Activated naive CD4-positive, alpha-beta T cell treated with Interleukin-2 at 50 U/mL for 16 hours (primary cell): ENCODE results near the gene LRRC3C.
A peak's percentile ranks its signal among the peaks of the same experiment; 100 is the strongest.
"Not testable (repeated sequence)": the region's sequence is repeated elsewhere in the genome, so short reads cannot be mapped to it uniquely, and the experiment has no call there.

ENCODE experiments used
- DNase-seq: peaks from one replicate; pipeline ENCODE4 v3.0.0-alpha.2; 2020

Gene LRRC3C

DNA sequence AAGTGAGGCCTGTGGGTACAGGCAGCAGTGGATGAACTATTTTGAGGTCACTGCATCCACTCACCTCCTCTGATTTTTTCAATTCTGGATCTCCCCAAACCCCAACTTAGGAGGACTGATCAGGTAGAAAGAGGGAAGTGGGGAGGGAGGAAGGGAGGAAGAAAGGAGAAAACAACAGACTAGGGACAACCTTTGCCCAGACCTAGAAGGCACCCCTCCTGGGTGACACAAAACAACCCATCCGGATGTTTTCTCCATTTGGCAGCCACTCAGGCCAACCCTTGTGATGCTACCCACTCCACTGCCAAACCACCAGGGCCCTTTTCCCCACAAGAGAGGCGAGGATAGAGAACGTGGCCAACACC, 2.9 kb upstream of the LRRC3C start:
- no peak for DNase-seq

DNA sequence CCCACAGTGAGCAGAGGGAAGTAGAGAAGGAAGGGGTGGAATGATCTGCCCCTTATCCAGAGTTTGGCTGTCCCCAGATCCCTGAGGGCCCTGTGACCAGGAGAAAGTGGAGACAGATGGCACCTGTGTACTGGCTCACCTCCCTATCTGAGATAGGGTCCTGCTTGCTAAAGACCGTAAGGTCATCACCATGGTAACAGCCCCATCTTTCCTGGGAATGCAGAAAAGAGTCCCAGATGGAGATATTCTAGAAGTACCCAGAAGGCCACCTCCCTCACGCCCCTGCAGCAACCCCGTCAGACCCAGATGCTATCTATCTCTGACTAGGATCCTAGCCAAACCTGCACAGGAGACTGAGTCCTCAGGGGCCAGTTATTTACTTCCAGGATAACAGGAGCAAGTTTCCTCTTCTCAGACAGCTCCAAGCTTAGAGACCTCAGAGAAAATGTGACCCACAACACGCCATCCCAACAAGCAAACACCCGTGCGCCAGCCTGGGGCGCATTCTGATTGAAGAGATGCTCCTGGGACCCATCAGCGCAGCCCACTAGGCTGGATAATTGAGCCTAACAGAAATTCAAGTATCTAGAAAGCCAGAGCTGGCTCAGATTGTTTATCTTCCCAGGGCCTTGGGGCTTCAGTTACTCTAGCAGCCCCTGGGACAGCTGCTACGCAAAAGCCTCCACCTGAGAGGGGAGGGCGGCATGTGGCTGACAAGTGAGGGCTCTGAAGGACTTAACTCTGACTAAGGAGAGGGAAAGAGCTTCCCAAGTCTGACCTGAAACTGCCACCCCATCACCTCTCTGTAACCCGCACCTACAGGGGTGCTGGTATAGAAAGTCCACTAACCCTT, 2.0 kb upstream of the LRRC3C start:
- no peak for DNase-seq

DNA sequence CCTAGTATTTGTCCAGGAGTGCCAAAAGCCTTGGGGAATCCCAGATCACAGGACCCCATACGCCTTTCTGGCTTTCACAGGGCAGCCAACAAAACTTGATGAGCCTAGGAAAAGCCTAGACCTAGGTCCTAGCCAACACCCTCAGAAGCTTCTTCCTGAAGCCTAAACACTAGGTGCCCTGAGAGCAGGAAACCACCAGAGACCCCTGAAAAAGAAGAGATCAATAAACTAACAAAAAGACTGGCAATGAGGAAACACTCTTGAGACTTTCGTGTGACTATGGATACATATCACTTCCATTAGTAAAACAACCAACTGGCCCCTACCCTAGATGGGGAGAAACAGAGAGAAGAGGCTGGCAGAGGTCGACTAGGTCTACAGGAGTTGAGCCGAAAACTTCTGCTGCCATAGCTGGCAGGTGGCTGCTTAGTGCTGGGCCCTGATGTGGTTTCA, 1.4 kb upstream of the LRRC3C start:
- no peak for DNase-seq

DNA sequence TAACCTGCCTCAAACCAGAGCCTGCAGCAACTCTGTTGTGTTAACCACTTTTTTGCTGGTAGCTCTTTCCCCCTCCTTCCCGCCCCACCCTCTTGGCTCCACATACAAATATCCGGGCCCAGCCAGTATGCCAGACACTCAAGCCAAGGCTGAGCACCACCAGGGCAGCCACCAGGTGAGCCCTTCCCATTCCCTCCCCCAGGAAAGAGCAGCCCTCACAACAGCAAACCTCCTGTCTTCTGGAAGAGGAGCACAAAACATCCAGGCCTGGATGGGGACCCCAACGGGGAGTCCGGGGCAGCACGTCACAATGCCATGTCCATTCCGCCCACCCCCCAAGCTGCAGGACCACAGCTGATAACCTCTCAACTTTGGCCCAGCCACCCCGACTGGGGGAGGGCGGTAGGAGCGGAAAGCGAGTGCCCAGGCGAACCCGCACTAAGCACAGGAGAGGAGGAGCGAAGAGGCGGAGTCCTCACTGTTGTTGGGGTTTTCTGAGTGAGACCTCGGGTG, 888 bp upstream of the LRRC3C start:
- peak; percentile 64 for DNase-seq

DNA sequence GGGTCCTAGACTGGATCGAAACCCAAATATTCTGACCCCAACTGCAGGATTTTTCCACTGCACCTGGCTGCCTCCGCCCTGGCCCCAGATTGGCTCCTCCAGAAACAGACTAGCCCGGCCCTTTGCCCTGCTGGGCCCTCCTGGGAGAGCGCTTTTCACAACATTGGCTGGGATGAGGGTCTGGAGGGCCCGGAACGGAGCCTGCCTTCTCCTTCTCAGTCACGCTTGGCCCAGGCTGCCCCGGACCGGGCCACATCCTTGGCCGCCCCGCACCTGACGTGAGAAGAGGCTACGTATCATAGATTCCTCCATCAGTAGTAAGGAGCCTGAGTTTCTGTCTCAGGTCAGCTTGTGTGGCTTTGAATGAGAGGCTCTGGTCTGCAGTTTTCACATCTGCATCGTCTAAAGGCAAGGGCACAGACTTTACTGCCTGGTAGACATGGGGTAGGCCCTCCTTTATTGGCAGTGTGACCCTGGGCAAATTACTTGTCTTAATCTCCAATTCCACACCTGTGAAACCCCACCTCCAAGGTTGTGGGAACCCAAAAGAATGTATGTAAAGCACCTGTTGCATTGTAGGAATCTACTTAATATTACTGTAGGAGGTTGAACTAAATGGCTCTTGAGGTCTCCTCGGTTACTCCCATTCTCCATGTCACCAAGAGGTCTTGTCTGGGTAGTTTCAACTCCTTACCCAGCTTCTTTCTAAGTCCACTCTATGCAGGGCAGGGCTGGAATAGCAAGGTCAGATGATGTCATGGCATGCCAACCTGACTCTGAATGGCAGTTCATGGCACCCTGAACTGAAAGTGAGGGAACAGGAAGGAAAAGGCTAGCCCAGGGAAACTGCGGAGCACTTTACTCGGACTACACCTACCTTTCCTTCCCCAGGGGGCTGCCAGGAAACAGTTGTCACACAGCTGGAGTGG, 661 bp downstream of the LRRC3C start:
- no peak for DNase-seq

DNA sequence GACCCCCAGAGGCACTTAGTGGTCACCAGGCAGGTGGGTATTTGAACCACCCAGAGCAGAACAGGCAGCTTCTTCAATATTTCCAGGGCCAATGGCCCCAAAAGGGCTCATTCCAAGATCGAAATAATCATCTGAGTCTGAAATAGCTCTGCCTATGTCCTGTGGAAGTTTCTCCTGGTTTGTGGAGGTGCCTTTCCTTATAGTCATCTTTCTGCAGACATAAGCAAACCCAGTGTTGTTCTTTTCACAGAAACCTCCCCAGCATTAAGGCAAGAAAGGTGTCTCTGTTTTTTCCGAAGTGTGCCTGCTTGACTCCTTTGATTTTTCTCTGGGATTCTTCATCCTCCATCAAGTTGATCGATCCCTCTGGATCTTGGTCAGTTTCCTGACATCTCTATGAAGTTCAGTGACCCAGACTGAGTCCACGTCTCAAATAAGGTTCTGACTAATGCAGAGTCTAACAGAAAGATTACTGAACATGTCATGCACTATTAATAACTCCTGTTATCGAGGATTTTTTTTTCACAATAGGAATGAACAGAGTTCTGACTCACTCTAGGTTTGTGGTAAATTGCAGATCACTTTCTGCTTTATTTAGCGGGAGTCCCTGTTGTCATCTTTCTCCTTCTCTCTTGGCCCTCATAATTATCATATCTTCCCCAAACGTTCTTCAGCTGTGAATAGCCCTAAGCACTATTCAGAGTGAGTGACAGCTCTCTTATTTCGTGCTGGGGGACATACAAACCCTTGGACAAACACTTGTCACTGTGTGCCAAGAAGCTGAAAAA, 1.5 kb downstream of the LRRC3C start:
- no peak for DNase-seq

DNA sequence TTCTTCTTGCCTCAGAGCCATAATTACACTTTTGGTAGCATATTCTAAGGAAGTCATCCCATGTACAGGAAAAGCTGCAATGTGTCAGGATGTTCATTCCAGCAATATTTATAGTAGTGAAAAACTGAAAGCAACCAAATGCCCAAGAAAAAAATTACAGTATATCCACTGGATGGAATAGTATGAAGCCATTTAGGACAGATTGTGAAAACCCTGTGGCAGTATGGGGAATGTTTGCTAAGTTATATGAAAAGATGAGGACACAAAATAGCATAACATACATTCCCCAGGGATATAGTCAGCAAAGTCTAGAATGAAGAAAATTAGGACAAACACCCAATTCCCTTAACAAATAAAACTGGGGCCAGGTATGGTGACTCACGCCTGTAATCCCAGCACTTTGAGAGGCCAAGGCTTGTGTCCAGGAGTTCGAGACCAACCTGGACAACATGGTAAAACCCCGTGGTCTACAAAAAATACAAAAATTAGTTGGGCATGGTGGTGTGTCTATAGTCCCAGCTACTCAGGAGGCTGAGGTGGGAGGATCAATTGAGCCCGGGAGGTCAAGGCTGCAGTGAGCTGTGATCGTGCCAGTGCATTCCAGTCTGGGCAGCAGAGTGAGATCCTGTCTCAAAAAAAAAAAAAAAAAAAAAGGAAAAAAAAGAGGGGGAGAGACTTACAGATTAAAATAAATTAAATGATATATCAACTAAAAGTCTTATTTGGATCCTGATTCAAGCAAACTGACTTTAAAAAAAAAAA, 2.3 kb downstream of the LRRC3C start:
- no peak for DNase-seq

DNA sequence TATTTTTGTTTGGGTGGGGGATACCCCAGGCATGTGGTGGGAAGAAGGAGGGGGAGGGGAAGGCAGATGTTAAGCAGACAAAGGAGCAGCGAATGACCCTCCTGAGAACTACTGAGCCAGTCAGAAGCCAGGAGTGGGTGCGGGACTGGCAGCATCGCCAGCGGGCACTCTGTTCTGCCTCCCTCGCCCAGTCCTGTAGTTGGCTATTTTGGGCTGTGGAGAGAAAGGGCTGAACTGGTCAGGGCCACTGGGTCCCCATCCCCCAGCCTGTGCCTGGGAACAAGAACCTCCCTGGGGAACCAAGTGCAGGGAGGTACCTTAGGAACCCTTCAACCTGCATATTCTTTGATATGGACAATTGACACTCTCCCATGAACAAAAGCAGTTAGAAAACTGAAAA, 6.4 kb downstream of the LRRC3C start:
- DNase-seq = no peak

DNA sequence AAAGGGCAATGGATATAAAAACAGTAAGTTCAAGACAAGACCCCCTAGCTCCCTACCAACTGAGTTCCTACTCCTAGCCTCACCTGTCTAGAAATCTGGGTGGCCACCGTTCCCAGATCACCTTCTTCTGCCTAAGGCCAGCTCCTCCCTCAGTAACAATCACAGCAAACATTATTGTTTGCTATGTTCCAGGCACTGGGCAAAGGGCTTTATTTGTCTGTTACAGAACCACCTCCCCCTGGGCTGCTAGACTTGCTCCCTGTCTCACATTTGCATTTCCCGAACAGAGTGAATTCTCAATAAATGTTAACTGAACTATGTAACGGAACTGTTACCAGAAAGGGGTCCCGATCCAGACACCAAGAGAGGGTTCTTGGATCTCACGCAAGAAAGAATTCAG, 6.8 kb downstream of the LRRC3C start:
- no peak for DNase-seq

DNA sequence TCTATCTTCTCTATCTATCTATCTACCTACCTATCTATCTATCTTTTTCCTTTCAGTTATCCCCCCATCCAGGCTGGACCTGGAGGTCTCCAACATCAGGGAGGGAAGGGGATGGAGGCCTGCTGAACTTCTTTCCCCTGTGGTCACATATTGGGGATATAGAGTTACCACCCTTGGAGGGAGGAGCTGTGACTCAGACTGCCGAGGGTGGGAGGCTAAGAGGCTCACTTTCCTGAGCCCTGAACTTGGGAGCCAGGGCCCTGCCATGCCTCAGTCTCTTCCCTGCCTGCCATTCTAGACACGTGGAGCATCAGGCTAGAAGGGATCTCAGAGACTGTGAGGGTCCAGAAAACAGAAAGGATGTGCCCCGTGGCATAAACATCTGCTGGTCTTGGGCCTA, 8.4 kb downstream of the LRRC3C start:
- no peak for DNase-seq

DNA sequence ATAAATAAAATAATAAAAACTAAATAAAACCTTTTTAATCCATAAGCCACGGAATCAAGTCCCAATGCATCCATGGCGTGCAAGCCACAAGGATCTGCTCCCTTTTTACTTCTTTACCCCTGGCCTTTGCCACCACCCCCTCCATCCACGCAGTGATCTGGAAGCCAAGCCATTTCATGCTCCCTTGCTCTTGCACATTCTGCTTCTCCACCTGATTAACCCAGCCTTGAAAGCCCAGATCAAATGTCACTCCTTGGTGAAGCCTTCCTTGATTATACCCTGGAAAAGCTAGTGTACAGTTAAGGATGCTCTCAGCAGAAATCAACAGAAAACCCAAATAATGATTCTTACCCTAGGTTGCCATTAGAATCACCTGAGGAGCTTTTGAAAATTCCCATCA, 9.9 kb downstream of the LRRC3C start:
- DNase-seq = no peak

DNA sequence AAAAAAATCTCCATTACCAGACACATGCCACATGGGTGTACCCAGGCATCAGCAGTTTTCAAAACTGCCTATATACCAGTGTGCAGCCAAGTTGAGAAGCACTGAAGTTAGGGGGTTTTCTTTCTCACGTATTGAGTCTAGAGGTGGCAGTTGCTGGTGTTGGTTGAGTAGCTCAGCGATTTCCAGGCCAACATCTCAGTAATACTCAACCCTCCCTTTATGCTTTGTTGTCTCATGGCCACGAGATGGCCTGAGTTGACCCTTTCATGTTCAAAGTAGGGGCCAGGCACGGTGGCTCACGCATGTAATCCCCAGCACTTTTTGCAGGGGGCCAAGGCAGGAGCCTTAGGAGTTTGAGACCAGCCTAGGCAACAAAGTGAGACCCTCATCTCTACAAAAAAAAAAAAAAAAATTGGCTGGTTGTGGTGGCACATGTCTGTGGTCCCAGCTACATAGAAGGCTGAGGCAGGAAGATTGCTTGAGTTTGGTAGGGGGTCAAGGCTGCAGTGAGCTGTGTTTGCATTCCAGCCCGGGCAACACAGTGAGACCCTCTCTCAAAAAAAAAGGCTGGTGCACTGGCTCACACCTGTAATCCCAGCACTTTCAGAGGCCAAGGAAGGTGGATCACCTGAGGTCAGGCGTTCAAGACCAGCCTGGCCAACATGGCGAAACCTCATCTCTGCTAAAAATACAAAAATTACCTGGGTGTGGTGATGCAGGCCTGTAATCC, 10.8 kb downstream of the LRRC3C start:
- no peak for DNase-seq

DNA sequence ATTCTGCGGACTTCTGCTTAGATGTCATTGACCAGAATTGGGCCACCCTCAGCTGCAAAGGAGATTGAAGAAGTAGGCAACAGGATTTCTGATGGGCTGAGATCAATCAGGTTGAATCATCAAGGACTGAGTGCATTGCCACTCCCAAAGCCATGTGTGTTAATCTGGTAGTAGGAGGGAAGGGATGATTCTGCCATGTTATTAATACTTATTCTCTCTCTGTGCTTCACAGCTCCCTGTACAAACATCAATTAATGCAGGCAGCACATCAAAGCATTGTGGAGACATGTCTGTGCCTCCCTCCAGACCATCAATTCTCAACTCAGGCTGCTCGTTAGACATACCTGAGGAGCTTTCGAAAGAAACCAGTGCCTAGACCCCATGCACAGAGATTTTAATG, 11.6 kb downstream of the LRRC3C start:
- no peak for DNase-seq

DNA sequence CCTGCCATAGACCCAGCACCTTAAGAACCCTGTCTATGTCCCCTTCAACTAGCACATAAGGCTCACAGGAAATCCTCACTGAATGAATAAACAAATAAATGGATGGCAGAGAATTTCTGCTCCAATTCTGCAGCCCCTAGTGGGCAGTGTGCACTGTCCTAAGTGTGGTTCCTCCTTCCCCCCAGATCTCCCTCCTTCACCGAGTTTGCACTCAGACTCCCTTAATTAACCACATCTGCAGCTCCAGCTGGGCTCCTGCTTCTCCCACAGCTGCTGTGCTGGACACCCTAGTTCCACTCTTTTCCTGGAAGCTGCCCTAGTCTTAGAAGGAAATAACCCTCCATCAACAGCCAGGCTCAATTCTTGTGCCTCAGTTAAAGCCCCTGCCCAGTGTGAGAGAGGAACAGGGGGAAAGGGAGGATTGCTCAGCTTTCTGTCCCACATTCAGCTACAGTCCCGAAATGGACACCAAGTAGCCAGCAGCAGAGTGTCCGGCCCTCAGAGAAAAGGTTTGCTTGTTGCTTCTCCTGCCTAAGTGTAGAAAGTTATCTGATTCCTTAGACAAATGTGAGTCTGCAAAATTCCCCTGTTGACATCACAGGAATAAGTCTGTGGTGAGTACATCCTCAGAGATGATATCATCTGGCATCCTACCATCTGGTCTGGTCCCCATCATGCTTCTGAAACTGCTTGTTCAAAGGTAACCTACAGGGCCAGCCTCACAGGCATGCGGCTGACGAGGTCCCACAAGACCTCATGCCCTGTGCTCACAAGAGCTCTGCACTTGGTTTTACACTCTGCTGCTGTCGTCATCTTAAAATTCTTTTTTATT, 12.3 kb downstream of the LRRC3C start:
- DNase-seq = peak; percentile 42

DNA sequence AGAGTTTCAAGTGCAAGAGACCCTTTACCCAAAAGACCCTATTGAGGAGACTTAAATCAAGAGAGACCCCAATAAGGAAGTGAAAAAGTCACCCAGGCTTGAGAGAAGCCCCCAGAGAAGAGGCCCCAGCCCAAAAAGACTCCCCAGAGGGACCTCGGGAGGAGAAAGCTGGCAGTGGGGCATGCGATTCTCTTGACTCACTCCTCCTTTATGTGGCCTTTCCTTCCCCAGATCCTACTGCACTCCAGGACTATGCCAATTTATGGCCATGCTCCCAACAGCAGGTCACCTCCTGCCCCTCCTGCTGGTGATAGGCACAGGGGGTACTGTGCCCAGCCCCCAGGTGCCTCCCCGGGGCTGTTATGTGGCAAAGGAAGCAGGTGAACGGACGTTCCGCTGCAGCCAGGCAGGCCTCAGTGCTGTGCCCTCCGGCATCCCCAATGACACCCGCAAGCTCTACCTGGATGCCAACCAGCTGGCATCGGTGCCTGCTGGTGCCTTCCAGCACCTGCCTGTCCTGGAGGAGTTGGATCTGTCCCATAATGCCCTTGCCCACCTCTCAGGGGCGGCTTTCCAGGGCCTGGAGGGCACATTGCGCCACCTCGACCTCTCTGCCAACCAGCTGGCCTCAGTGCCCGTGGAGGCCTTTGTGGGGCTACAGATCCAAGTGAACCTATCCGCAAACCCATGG, 16.3 kb downstream of the LRRC3C start:
- DNase-seq = no peak

DNA sequence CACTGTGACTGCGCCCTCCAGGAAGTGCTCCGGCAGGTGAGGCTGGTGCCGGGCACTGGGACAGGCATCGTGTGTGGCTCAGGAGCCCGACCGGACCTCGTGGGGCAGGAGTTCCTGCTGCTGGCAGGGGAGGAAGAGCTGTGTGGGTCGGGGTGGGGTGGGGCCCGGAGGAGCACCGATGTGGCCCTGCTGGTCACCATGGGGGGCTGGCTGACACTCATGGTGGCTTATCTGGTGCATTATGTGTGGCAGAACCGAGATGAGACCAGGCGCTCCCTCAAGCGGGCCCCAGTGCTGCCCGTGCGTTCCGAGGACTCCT, 16.8 kb downstream of the LRRC3C start:
- DNase-seq = no peak

DNA sequence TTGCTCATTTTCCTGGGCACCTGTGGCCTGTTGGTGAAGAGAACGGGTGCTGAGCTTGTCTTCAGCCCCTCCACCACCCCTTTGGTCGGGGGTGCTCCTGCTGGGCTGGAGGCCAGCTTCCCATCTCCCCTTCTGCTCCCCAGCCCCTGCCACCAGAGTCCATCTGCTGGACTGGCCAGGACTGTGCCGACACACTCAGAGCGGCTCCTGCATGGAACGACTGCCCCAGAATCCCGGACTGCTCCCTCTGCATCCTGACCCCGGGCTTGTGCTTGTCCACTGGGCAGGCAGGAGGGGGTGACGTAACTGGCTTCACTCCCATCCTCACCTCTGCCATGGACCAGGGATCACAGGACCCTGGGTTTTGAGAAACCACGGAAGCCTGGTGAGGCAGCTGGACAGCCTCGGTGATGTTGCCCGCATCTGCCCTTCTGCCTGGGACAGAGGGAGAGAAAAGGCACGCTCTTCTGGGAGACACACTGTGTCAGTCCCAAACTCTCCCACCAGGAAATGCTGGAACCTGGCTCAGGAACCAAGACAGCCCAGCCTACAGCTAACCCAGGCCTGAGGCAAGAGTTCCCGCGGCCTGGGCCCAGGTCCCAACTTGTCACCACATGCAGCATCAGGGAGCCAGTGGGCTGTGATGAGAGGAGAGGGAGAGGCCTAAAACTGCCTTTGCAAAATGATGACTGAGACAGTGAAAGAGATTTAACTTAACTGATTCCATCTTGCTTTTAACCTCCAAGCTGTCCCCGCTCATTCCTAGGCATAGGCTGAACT, 19.2 kb downstream of the LRRC3C start:
- no peak for DNase-seq

DNA sequence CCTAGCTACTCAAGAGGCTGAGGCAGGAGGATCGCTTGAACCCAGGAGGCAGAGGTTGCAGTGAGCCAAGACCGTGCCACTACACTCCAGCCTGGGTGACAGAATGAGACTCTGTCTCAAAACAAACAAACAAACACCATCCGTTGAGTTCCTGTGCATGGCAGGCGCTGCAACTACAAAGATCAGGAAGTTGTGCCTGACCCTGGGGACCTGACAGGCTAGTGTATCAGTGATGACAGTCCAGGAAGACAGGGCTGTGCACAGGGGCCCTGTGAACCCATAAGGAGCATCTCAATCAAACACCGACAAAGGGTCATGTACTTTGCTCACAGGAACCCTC, 20.9 kb downstream of the LRRC3C start:
- not testable (repeated sequence) for DNase-seq

DNA sequence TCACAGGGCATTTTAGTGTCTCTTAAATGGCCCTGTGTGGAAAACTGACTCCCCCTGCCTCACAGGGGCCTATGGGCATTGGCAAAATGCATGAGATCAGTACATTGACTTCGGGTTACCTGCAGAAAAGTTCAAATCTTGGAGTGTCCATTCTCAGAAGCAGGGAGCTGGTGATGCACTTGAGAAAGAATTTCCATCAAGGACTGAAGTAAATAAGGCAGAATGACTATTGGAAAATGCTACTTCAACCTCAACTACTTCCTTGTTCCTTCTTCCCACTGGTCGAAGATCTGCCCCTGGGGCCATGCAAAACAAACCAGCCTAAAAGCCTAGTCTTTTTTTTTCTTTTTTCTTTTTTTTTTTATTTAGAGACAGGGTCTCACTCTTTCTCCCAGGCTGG, 21.5 kb downstream of the LRRC3C start:
- no peak for DNase-seq
